ENCODE measurements around the gene CACHD1.

- TF ChIP-seq CTCF (IDR thresholded peaks at IDR 0.05) = no peak
- TF ChIP-seq POLR2A (IDR thresholded peaks at IDR 0.05) = no peak
- TF ChIP-seq POLR2AphosphoS5 (IDR thresholded peaks at IDR 0.05) = no peak
- no peak for TF ChIP-seq EP300 (IDR thresholded peaks at IDR 0.05)
These were observed 208.4 kb downstream of the CACHD1 start for GRCh38 chr1:64678366-64678765.

All from gastroesophageal sphincter (tissue), 3 donors.